ENCODE data around the gene MEDAG.

GRCh38 chr13:30934803-30935202 is 28.7 kb downstream of the MEDAG start:
- TF ChIP-seq POLR2A (IDR thresholded peaks at IDR 0.05; ENCODE audit: low read length) (no peak), GATA1 (IDR thresholded peaks at IDR 0.05; ENCODE audit: low read depth, low read length) (no peak)
